GM21576 (cell line): ENCODE data around the gene DENND10.
"Not testable (repeated sequence)": the region's sequence is repeated elsewhere in the genome, so short reads cannot be mapped to it uniquely, and the experiment has no call there.

Experiments
- ATAC-seq: cut with Tn5 transposase; IDR thresholded peaks from one replicate; pipeline ENCODE4 v1.9.1; 2021; ENCODE audit warnings: mild to moderate bottlenecking, moderate library complexity; ENCODE audit not compliant: unreplicated experiment

The DENND10 gene

GRCh38 chr10:119103903-119104653 is at the start of gene DENND10:
TSS of gene DENND10 (plus strand) at chr10:119104113. CDS start at chr10:119104143, 30 bp downstream.
- ATAC-seq = peak; percentile 82

DNA sequence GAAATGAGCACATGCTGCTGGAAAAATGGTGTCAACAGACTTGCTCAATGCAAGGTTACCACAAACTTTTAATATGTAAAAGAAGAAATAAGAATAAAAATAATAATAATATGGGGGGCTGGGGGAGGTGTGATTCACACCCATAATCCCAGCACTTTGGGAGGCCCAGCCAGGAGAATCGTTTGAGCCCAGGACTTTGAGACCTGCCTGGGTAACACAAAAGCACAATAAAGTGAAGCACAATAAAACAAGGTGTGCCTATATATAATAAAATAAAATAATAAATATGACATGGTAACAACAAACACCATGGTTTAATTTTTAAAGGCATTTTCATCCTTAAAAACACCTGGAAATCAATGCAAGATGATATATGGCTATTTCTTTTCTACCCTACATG is 48.4 kb upstream of the DENND10 start:
- ATAC-seq = no peak

- no peak for ATAC-seq
These were observed 45.9 kb upstream of the DENND10 start for GRCh38 chr10:119058010-119058409.

DNA sequence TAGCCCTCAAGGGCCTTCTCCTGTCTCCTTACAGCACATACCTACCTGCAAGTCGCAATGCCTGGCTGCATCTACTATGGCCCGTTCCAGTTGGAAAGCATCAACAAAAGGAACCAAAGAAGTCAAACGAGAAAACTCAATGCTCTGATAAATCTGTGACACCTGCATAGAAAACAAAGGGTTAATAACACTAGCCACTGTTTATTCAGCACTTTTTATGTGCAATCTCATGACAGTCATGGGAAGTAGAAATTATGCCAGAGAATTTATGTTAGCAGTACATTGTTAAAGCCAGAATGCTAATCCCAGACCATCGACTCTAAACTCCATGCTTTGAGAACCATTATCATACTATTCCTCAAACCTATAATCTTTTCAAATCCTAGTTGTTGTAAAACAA is 44.4 kb upstream of the DENND10 start:
- ATAC-seq = no peak

GRCh38 chr10:119060107-119060506 is 43.8 kb upstream of the DENND10 start:
- no peak for ATAC-seq

DNA sequence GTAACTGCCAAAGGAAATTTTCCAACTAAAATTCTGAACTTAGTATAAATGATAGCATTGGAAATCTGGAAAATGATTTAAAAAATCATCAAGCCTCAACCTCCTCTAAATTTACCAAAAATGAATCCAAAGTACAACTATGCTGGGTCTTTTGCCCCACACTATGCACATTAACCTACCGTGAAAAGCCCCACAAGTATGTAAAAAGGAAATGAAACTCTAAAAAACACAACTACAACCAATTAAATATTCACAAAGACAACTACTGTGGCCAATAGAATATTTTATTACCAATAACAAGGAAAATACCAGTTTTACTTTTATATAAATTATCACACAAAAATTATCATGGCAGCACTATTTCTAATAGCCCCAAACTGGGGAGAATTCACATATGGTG is 42.6 kb upstream of the DENND10 start:
- ATAC-seq = no peak

DNA sequence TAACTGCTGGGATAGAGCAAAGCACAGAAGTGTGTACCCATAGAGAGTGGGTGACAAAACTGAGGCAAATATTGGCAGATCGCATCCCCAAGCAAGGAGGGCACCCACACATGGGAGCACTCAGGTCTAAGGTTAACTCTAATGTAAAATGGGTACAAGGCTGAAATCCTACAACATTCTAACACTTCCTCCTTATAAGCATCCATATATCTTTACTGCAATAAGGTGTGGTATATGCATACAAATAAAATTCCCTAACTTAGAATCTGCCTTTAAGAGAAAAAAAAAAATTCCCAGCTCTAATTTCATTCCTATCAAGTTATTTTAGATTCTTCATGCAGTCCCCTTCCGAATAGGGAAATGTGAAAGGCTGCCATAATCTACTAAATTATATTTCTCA is 42.0 kb upstream of the DENND10 start:
- ATAC-seq = no peak

DNA sequence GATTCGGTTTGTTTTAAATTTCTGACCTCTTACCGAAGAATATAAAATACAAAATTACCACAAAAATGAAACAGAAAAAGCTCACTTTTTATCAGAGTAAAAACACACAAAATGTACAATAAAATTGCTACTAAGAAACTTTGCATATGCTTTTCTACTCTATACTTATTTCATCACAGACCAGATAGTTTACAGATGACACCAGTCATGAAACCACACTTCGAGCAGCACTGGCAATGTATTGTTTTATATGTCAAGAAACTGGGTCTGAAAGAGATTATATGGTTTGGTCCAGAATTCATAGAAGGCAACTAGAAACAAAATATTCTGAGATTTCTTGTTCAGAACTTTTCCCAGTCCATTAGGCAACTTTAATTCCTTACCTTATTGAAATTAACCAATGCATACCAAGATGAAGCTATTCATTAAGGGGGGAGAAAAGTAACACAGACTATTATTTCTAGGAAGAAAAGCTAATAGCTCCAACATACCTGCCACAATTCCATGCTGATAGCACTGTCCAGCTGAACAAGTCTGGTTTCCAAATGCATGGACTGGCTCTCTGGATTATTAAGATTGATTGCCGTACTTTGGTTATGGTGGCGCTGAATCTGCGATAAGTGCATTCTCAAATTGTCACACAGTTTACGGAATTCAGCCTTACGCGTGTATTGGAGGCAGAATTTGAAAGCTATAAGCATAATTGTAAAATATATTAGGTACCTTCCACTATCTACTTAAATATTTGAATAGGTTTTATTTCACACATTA is 33.3 kb upstream of the DENND10 start:
- no peak for ATAC-seq

- no peak for ATAC-seq
These were observed 30.3 kb upstream of the DENND10 start for GRCh38 chr10:119073584-119073983.

DNA sequence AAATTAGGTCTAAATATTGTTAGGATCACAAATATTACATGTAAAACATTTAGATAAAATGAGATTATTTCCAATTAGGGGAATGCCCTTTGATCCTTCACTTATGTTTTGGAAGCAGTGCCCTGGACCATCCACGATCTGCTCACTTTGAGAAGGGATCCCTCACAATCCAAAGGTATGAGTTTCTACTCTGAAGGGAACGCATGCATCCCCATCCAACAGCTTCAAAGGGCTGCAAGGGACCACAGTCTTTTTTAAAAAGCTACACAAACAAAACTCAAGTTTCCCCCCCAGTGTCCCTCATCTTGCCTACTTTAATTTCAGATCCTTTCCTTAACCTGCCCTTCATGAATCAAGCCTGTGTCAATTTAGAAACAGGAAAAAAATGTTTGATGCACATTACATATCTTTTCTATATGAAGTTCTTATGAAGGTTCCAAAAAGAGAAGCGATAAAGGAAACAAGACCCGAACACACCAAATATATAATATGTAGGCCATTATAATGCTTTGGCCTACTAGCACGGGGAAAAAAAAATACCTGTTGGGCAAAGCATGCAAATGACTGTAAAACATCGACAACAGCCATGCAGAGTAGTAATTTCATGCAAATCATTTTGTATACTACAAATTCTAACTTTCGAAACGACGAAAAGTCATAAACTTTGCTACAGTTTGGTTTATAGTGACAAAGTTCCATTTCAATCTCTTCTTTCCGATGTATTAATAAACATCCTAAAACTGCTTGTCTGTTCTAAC is 25.3 kb upstream of the DENND10 start:
- no peak for ATAC-seq

- peak; percentile 63 for ATAC-seq
These were observed 24.1 kb upstream of the DENND10 start for GRCh38 chr10:119079599-119080520.

- peak; percentile 81 for ATAC-seq
These were observed 23.2 kb upstream of the DENND10 start, which contains the start of gene EIF3A for GRCh38 chr10:119080521-119081259. TSS of gene EIF3A (minus strand) at chr10:119080817. CDS start at chr10:119080676, 141 bp downstream.

DNA sequence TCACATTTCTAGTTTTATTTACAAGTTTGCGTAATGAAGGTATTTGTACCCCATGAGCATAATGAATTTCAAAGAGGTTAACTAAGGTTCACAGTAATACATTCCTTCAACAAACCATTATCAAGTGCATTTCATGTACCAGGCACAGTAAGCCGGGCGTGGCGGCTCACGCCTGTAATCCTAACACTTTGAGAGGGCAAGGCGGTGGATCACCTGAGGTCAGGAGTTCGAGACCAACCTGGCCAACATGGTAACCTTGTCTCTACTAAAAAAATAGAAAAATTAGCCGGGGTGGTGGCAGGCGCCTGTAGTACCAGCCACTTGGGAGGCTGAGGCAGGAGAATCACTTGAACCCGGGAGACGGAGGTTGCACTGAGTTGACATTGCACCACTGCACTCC is 19.0 kb upstream of the DENND10 start:
- no peak for ATAC-seq

DNA sequence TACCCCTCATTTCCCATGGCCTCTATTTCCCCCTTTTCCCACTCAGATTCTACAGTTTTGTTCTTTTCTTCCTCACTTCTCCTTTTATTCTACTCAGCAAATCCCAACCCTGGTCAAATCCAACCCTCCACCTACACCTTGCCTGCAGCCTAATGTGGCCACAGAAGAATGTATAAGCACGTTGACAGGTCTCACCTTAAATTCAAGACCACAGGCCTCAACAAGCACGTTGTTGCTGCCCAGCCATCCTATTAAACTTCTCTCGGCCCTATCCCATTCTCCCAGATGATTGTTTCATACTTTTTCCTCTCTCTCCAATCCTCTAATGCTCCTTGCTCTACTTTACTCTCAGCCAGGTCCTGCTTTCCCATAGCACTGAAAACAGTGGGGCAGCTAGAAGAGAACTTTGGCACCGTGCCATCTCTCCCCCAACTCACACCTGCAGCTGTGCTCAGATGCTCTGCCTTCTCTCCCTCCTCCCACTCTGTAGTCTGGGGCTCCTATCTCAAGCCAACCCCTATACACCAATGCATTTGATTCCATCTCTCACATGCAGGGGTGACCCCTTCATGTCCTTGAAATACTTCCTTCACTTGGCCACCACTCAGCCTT is 16.5 kb upstream of the DENND10 start:
- ATAC-seq = no peak

- ATAC-seq = no peak
These were observed 13.7 kb upstream of the DENND10 start for GRCh38 chr10:119090026-119090795.

GRCh38 chr10:119090968-119091367 is 12.9 kb upstream of the DENND10 start:
- ATAC-seq = no peak

- ATAC-seq = no peak
These were observed 8.3 kb upstream of the DENND10 start for GRCh38 chr10:119095640-119096039.

GRCh38 chr10:119096641-119097415 is 7.1 kb upstream of the DENND10 start:
- not testable (repeated sequence) for ATAC-seq
